K562 (cell line): ENCODE results near the gene ACTR3C. TPM values are rescaled to one million over a fixed set of nuclear protein-coding genes. Genes with fewer than 3 reads are reported as not detected.
A peak's percentile ranks its signal among the peaks of the same experiment; 100 is the strongest.

Source experiments
- ATAC-seq: fragments of 200-7000 bp; cut with Tn5 transposase; 3 replicates; pipeline ENCODE4 v1.9.1; 2020; ENCODE audit warnings: moderate library complexity
- BruUV-seq: library from RNA; stranded (reverse); fragments of 400-500 nt; replicated peaks from 2 replicates; lab custom pipeline; 2021; lab: Mats Ljungman, UMichigan
- CTCF ChIA-PET: fragments of 300-600 bp; formaldehyde crosslinking; extraction: SDS; loops from one replicate; lab custom pipeline; 2021; ENCODE audit warnings: low intra/inter-chr PET ratio; lab: Yijun Ruan, JAX
- POLR2A ChIA-PET: fragments of 300-600, 350-650 bp; sonication (Branson Sonifier 250); formaldehyde crosslinking; extraction: SDS; loops from one replicate; lab custom pipeline; 2021; ENCODE audit warnings: antibody characterized with exemption, inconsistent platforms; lab: Yijun Ruan, JAX
- DNase-seq, 4 experiments: peaks; one replicate each; pipeline versions ENCODE4 v3.0.0 to v3.0.0-alpha.2; 2011 to 2018; ENCODE audit warnings: low spot score in 3 of 4, mixed read lengths in 3 of 4; ENCODE audit errors: extremely low read depth in 1 of 4
- FAIRE-seq: peaks from 2 replicates; lab custom pipeline; 2011; peaks lifted over from hg19 to GRCh38; lab: Jason Lieb, UNC
- H2AFZ ChIP-seq: 2 replicates; pipeline ENCODE4 v1.6.0; 2011; ENCODE audit warnings: low read depth, low read length, control low read depth, inconsistent platforms
- H3K27ac ChIP-seq: fragments of 200-600 bp; 3 replicates; pipeline ENCODE4 v1.8.0; 2011; ENCODE audit warnings: low read depth, mild to moderate bottlenecking, control low read depth, inconsistent platforms, low read length, moderate library complexity, mixed read lengths; ENCODE audit errors: extremely low read depth
- H3K27me3 ChIP-seq, 2 experiments: fragments of 300-600 bp in 1 of 2; 2 replicates in 1 of 2; 3 replicates in 1 of 2; pipeline versions ENCODE4 v1.6.0 to v1.8.0; 2011; ENCODE audit warnings: inconsistent platforms in 2 of 2, low read length in 2 of 2, mild to moderate bottlenecking in 1 of 2, mixed read lengths in 1 of 2, moderate library complexity in 1 of 2; ENCODE audit not compliant: control insufficient read depth in 2 of 2, insufficient read depth in 2 of 2
- H3K36me3 ChIP-seq: fragments of 300-600 bp; 3 replicates; pipeline ENCODE4 v1.8.0; 2011; ENCODE audit warnings: mild to moderate bottlenecking, low read length, inconsistent platforms; ENCODE audit not compliant: control insufficient read depth, insufficient read depth
- H3K4me1 ChIP-seq, 2 experiments: fragments of 200-600 bp in 1 of 2; replicated peaks in 1 of 2; 2 replicates in 1 of 2; 3 replicates in 1 of 2; pipeline versions ENCODE4 v1.5.1 to v1.8.0; 2011; ENCODE audit warnings: inconsistent platforms in 2 of 2, low read length in 2 of 2, mild to moderate bottlenecking in 1 of 2, mixed read lengths in 1 of 2, moderate library complexity in 1 of 2; ENCODE audit not compliant: control insufficient read depth in 2 of 2, insufficient read depth in 2 of 2
- H3K4me2 ChIP-seq: 2 replicates; pipeline ENCODE4 v1.6.1; 2011; ENCODE audit warnings: low read length, control low read depth, inconsistent platforms, mixed read lengths; ENCODE audit not compliant: insufficient read depth
- H3K4me3 ChIP-seq: fragments of 200-600 bp; sonication (generic), shearing (Covaris generic); 2 replicates; pipeline ENCODE4 v1.5.1; 2016; ENCODE audit warnings: control low read depth, inconsistent platforms
- H3K79me2 ChIP-seq: fragments of 200-600 bp; 3 replicates; pipeline ENCODE4 v1.8.0; 2011; ENCODE audit warnings: low read length, inconsistent platforms; ENCODE audit not compliant: control insufficient read depth, insufficient read depth
- H3K9ac ChIP-seq, 2 experiments: 2 replicates each; pipeline versions ENCODE4 v1.6.0 to v1.6.1; 2011; ENCODE audit warnings: low read depth in 2 of 2, low read length in 2 of 2, control low read depth in 1 of 2, inconsistent platforms in 1 of 2, mild to moderate bottlenecking in 1 of 2, mixed read lengths in 1 of 2; ENCODE audit not compliant: insufficient read depth in 1 of 2
- H3K9me1 ChIP-seq: one replicate; pipeline ENCODE4 v1.6.0; 2011; ENCODE audit warnings: inconsistent platforms, mild to moderate bottlenecking, low read length, moderate library complexity; ENCODE audit not compliant: control insufficient read depth, insufficient read depth
- H3K9me3 ChIP-seq: replicated peaks from 2 replicates; pipeline ENCODE4 v1.5.1; 2011; ENCODE audit warnings: low read depth, low read length, inconsistent platforms; ENCODE audit not compliant: control insufficient read depth, insufficient read depth
- H4K20me1 ChIP-seq: replicated peaks from 2 replicates; pipeline ENCODE4 v1.6.1; 2011; ENCODE audit warnings: low read length, inconsistent platforms, mixed read lengths; ENCODE audit not compliant: control insufficient read depth, insufficient read depth
- DACH1 ChIP-seq: fragments of 450-650 bp; IDR thresholded peaks from 2 replicates; pipeline ENCODE4 v1.6.1; 2018; ENCODE audit not compliant: partially characterized antibody
- DMBX1 ChIP-seq: fragments of 250-450 bp; sonication (Bioruptor Pico); IDR thresholded peaks from 2 replicates; pipeline ENCODE4 v1.8.0; 2022; ENCODE audit warnings: inconsistent platforms, mild to moderate bottlenecking, moderate library complexity, borderline replicate concordance
- FOXK2 ChIP-seq, 2 experiments: fragments of 450-650 bp; IDR thresholded peaks in 1 of 2; conservative IDR thresholded peaks in 1 of 2; 2 replicates each; pipeline ENCODE4 v1.6.1; 2016; ENCODE audit warnings: low read depth in 2 of 2, mild to moderate bottlenecking in 1 of 2
- FOXM1 ChIP-seq, 2 experiments: fragments of 450-650 bp in 1 of 2; sonication (generic) in 1 of 2; formaldehyde crosslinking in 1 of 2; IDR thresholded peaks; 2 replicates each; pipeline versions ENCODE4 v1.6.1 to v1.9.0; 2017 to 2022; ENCODE audit warnings: low read depth in 2 of 2, mild to moderate bottlenecking in 2 of 2, missing genetic modification reagents in 1 of 2, moderate library complexity in 1 of 2
- HDGF ChIP-seq: fragments of 450-650 bp; IDR thresholded peaks from 2 replicates; pipeline ENCODE4 v1.6.1; 2016
- KDM2B ChIP-seq: fragments of 250-450 bp; sonication (Bioruptor Pico); IDR thresholded peaks from 2 replicates; pipeline ENCODE4 v1.8.0; 2021; ENCODE audit warnings: mild to moderate bottlenecking, moderate library complexity
- ZNF217 ChIP-seq: sonication (generic); formaldehyde crosslinking; IDR thresholded peaks from 2 replicates; pipeline ENCODE4 v1.8.0; 2022; ENCODE audit warnings: mild to moderate bottlenecking, missing genetic modification reagents
- ZNF274 ChIP-seq: IDR thresholded peaks from 2 replicates; pipeline ENCODE4 v1.6.1; 2011; ENCODE audit warnings: low read depth, mild to moderate bottlenecking, low read length, moderate library complexity, borderline replicate concordance
- WGBS: fragments of 100-300 bp; shearing (Covaris generic); methylation state at CpG from one replicate; pipeline ENCODE4 v1.1.6; 2016; ENCODE audit warnings: low coverage, mixed read lengths; ENCODE audit not compliant: insufficient coverage; ENCODE audit errors: missing lambda C conversion rate; 5-methylcytosine and 5-hydroxymethylcytosine counted together
- in situ Hi-C: fragments of 300-500 bp; cut with MboI; formaldehyde crosslinking; loops from 4 replicates; pipeline ENCODE4 v1.15.0; 2018; ENCODE audit warnings: inconsistent platforms, mixed read lengths
- intact Hi-C: fragments of 100-400 bp; cut with micrococcal nuclease; formaldehyde crosslinking; loops from 2 replicates; pipeline ENCODE4 v1.14.2; 2022
- polyA plus RNA-seq, 8 experiments: library from polyadenylated mRNA; depleted of rRNA in 4 of 8; stranded (reverse) in 5 of 8; unstranded in 3 of 8; fragments of >200 nt; fragmentation: Nextera tagmentation in 2 of 8; fragmentation: Illumina TruSeq in 1 of 8; extraction: Ambion mirVana in 2 of 8; extraction: Trizol in 1 of 8; gene quantifications; 2 replicates each; pipeline versions ENCODE4 v1.2.1 to v1.2.3, GENCODE V29; 2011 to 2014; ENCODE audit warnings: inconsistent platforms in 1 of 8, missing spikeins in 1 of 8
- total RNA-seq, 7 experiments: library from RNA; depleted of rRNA in 6 of 7; stranded (reverse); fragments of >200 nt in 6 of 7; fragmentation: Illumina TruSeq in 2 of 7; extraction: Trizol in 2 of 7; gene quantifications; 2 replicates each; pipeline versions ENCODE4 v1.2.1 to v1.2.3, GENCODE V29; 2011 to 2021; ENCODE audit warnings: low replicate concordance in 1 of 7
- TF ChIP-seq, protein P1 (sequence below): fragments of 450-650 bp; conservative IDR thresholded peaks from 2 replicates; pipeline ENCODE4 v1.6.1; 2016; ENCODE audit warnings: missing genetic modification characterization, low read depth, mild to moderate bottlenecking, control low read depth, missing compliant biosample characterization
- TF ChIP-seq, protein P2 (sequence below), 2 experiments: fragments of 450-650 bp; IDR thresholded peaks; 2 replicates each; pipeline ENCODE4 v1.6.1; 2016
- TF ChIP-seq, protein P3 (sequence below): sonication (generic); formaldehyde crosslinking; IDR thresholded peaks from 2 replicates; pipeline ENCODE4 v1.8.0; 2022; ENCODE audit warnings: missing genetic modification reagents, mild to moderate bottlenecking, moderate library complexity, borderline replicate concordance

ACTR3C gene
- total and polyA plus RNA-seq, 9 of the 15 experiments (the other 6 are each of a cell fraction or from before 2014, with no cell fraction given), result 9.0 to 35.4 (median 13.3) TPM

DNA sequence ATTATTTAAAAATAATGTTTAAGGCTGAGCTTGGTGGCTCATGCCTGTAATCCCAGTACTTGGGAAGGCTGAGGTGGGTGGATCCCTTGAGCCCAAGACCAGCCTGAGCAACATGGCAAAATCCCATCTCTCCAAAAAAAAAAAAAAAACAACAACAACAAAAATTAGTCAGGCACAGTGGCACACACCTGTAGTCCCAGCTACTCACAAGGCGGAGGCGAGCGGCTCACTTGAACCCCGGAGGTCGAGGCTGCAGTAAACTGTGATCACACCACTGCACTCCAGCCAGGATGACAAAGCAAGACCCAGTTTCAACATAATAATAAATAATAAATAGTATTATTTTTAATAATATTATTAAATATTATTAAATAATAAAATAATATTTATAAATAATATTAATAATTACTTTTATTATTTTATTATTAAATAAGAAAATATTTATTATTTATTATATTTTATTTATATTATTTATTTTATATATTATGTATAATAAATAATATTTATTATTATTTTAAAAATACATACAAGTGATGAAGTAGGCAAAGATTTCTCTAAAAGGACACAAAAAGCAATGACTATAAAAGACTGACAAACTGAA, 8.6 kb downstream of the ACTR3C start:
- 73% methylated on average over 5 of the region's 5 CpGs for whole genome bisulfite sequencing
- TF ChIP-seq, protein P1, sequence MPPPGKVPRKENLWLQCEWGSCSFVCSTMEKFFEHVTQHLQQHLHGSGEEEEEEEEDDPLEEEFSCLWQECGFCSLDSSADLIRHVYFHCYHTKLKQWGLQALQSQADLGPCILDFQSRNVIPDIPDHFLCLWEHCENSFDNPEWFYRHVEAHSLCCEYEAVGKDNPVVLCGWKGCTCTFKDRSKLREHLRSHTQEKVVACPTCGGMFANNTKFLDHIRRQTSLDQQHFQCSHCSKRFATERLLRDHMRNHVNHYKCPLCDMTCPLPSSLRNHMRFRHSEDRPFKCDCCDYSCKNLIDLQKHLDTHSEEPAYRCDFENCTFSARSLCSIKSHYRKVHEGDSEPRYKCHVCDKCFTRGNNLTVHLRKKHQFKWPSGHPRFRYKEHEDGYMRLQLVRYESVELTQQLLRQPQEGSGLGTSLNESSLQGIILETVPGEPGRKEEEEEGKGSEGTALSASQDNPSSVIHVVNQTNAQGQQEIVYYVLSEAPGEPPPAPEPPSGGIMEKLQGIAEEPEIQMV (tag), result 0 out of 2 replicates have a peak, but pooled peaks have one; percentile 43
- TF ChIP-seq ZNF274 (peak; percentile 59; the same call in 1 of the 2 replicates), FOXM1 (IDR thresholded peaks at IDR 0.05; ENCODE audit: low read depth) (no peak), FOXM1 (CRISPR knock-in tag; IDR thresholded peaks at IDR 0.05; ENCODE audit: low read depth) (no peak), DMBX1 (0 out of 2 replicates have a peak, but pooled peaks have one; percentile 13), ZNF217 (no peak), KDM2B (CRISPR knock-in tag) (no peak), FOXK2 (conservative IDR thresholded peaks at IDR 0.05 in 1 of 2, IDR thresholded peaks at IDR 0.05 in 1 of 2; ENCODE audit: low read depth in 2 of 2) (0 out of 4 replicates have a peak, but pooled peaks of 1 of the 2 experiments have one; percentile 9), DACH1 (peak; percentile 19), HDGF (0 out of 2 replicates have a peak, but pooled peaks have one; percentile 16)
- TF ChIP-seq, protein P2, sequence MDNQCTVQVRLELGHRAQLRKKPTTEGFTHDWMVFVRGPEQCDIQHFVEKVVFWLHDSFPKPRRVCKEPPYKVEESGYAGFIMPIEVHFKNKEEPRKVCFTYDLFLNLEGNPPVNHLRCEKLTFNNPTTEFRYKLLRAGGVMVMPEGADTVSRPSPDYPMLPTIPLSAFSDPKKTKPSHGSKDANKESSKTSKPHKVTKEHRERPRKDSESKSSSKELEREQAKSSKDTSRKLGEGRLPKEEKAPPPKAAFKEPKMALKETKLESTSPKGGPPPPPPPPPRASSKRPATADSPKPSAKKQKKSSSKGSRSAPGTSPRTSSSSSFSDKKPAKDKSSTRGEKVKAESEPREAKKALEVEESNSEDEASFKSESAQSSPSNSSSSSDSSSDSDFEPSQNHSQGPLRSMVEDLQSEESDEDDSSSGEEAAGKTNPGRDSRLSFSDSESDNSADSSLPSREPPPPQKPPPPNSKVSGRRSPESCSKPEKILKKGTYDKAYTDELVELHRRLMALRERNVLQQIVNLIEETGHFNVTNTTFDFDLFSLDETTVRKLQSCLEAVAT (IDR thresholded peaks at IDR 0.05), result peak; percentile 51 to 81; a peak in 3 of 4 replicates
- TF ChIP-seq, protein P3, sequence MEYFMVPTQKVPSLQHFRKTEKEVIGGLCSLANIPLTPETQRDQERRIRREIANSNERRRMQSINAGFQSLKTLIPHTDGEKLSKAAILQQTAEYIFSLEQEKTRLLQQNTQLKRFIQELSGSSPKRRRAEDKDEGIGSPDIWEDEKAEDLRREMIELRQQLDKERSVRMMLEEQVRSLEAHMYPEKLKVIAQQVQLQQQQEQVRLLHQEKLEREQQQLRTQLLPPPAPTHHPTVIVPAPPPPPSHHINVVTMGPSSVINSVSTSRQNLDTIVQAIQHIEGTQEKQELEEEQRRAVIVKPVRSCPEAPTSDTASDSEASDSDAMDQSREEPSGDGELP, result 0 out of 2 replicates have a peak, but pooled peaks have one; percentile 26
- H3K27ac ChIP-seq, result peak overlapping the region; percentile 88; the same call in 1 of the 3 replicates
- H3K4me1 ChIP-seq, result peaks cover 40 to 76% of the 10 kb centered on the region in 2 experiments
- peaks cover 2% of the 10 kb centered on the region; the same call in 2 of the 3 replicates for H3K36me3 ChIP-seq
- CTCF ChIA-PET, result interaction anchor here (0.7 kb wide), 1 partner anchor 27 kb away, joined by 3 read pairs; the partner anchor contains the start of gene RARRES2
- H2AFZ ChIP-seq, result no peak overlapping the region
- no peaks in the 10 kb centered on the region for H4K20me1 ChIP-seq
- FAIRE-seq (no peak), ATAC-seq (no peak), DNase-seq (peak in 1 of 4 experiments; percentile 27)
- no peak overlapping the region for H3K9ac ChIP-seq
- in situ Hi-C loops, result no loop called here
- H3K4me2 ChIP-seq, result peak overlapping the region; percentile 83; the same call in 1 of the 2 replicates
- BruUV-seq, result no TSS peak
- H3K4me3 ChIP-seq, result no peak overlapping the region; the same call in 1 of the 2 replicates
- intact Hi-C loops, result loop anchor here (10.0 kb wide), 2 partner anchors 680 to 770 kb away; partner anchors contain the start of genes AGAP3, FASTK, NOS3 and TMUB1
- peaks cover 49% of the 10 kb centered on the region for H3K79me2 ChIP-seq
- H3K9me1 ChIP-seq, result peaks cover 4% of the 10 kb centered on the region
- POLR2A ChIA-PET, result interaction anchor here (0.7 to 3.6 kb wide), 6 partner anchors 9 to 92 kb away, joined by 3 to 35 read pairs (median 4); partner anchors contain the start of genes ACTR3C and LRRC61
- H3K9me3 ChIP-seq, result no peaks in the 10 kb centered on the region
- no peaks in the 10 kb centered on the region for H3K27me3 ChIP-seq
